Measurements from ENCODE around the gene INSR.

GRCh38 chr19:7246601-7247000, 47.6 kb downstream of the INSR start:
- TF ChIP-seq CTCF (IDR thresholded peaks at IDR 0.05) (no peak), POLR2AphosphoS5 (IDR thresholded peaks at IDR 0.05; ENCODE audit: low read depth, low read length) (no peak), TCF7L2 (IDR thresholded peaks at IDR 0.05; ENCODE audit: low read depth, low read length) (no peak)

Data from Panc1 (cell line).